Panc1 (cell line): ENCODE measurements around the gene FRS2. TPM values are rescaled to one million over a fixed set of nuclear protein-coding genes. Genes with fewer than 3 reads are reported as not detected.
"Not testable (repeated sequence)": the region's sequence is repeated elsewhere in the genome, so short reads cannot be mapped to it uniquely, and the experiment has no call there.

Experiments used
- ATAC-seq: fragments of 200-7000 bp; cut with Tn5 transposase; 2 replicates; pipeline ENCODE4 v1.9.1; 2020; ENCODE audit warnings: mild to moderate bottlenecking, moderate library complexity
- BruUV-seq: library from RNA; stranded (reverse); fragments of 400-500 nt; replicated peaks from 2 replicates; lab custom pipeline; 2021; lab: Mats Ljungman, UMichigan
- CTCF ChIA-PET: fragments of 300-600 bp; sonication (Branson Sonifier 250); formaldehyde crosslinking; loops from one replicate; lab custom pipeline; 2022; ENCODE audit warnings: antibody characterized with exemption; lab: Charles Lee
- POLR2A ChIA-PET: fragments of 300-600 bp; sonication (Branson Sonifier 250); formaldehyde crosslinking; loops from one replicate; lab custom pipeline; 2022; ENCODE audit warnings: antibody characterized with exemption; lab: Charles Lee
- DNase-seq: peaks from one replicate; pipeline ENCODE4 v3.0.0-alpha.2; 2010; ENCODE audit warnings: low read depth, low spot score
- H3K27ac ChIP-seq: 2 replicates; pipeline ENCODE4 v1.5.1; 2011; ENCODE audit warnings: mild to moderate bottlenecking, low read length, inconsistent platforms
- H3K27me3 ChIP-seq: fragments of 200-500 bp; sonication (Bioruptor generic); 2 replicates; pipeline ENCODE4 v1.6.0; 2014; ENCODE audit warnings: low read length, inconsistent platforms; ENCODE audit not compliant: control insufficient read depth, insufficient read depth
- H3K36me3 ChIP-seq: fragments of 200-500 bp; sonication (Bioruptor generic); 2 replicates; pipeline ENCODE4 v1.5.1; 2014; ENCODE audit warnings: inconsistent platforms, mild to moderate bottlenecking, low read length, moderate library complexity; ENCODE audit not compliant: control insufficient read depth, insufficient read depth
- H3K4me1 ChIP-seq: 2 replicates; pipeline ENCODE4 v1.5.1; 2011; ENCODE audit warnings: inconsistent platforms, mild to moderate bottlenecking, low read length, moderate library complexity; ENCODE audit not compliant: control insufficient read depth, insufficient read depth
- H3K4me3 ChIP-seq, 2 experiments: 2 replicates each; pipeline ENCODE4 v1.5.1; 2011 to 2012; ENCODE audit warnings: low read depth in 2 of 2, low read length in 2 of 2, mild to moderate bottlenecking in 2 of 2, inconsistent platforms in 1 of 2, moderate library complexity in 1 of 2
- H3K9me3 ChIP-seq: fragments of 200-500 bp; sonication (Bioruptor generic); 2 replicates; pipeline ENCODE4 v1.5.1; 2014; ENCODE audit warnings: low read depth, mild to moderate bottlenecking, inconsistent platforms, low read length, moderate library complexity; ENCODE audit not compliant: control insufficient read depth, insufficient read depth
- CTCF ChIP-seq: fragments of 450-650 bp; IDR thresholded peaks from 2 replicates; pipeline ENCODE4 v1.5.1; 2017; ENCODE audit warnings: mild to moderate bottlenecking
- POLR2AphosphoS5 ChIP-seq: IDR thresholded peaks from 2 replicates; pipeline ENCODE4 v1.6.1; 2012; ENCODE audit warnings: mild to moderate bottlenecking, low read depth, low read length, moderate library complexity
- REST ChIP-seq, 2 experiments: IDR thresholded peaks; 2 replicates each; pipeline ENCODE4 v1.6.1; 2011 to 2012; ENCODE audit warnings: low read depth in 2 of 2, control low read depth in 1 of 2, low read length in 1 of 2, mild to moderate bottlenecking in 1 of 2, moderate library complexity in 1 of 2; ENCODE audit not compliant: insufficient read depth in 1 of 2
- SIN3A ChIP-seq: IDR thresholded peaks from 2 replicates; pipeline ENCODE4 v1.6.1; 2012; ENCODE audit warnings: low read depth, mild to moderate bottlenecking, low read length, moderate library complexity, borderline replicate concordance; ENCODE audit not compliant: insufficient read depth
- TCF7L2 ChIP-seq: IDR thresholded peaks from 2 replicates; pipeline ENCODE4 v1.6.1; 2011; ENCODE audit warnings: mild to moderate bottlenecking, low read depth, low read length, inconsistent platforms
- in situ Hi-C: cut with HindIII; loops from 2 replicates; pipeline ENCODE4 v1.10.0; 2016; ENCODE audit warnings: low sequenced_read_pairs, low pct_unique_long_range_greater_than_20kb
- intact Hi-C: fragments of 100-400 bp; cut with micrococcal nuclease; formaldehyde crosslinking; loops from one replicate; pipeline ENCODE4 v1.10.0; 2022; ENCODE audit not compliant: unreplicated experiment
- total RNA-seq: library from RNA; stranded (reverse); gene quantifications from one replicate; pipeline ENCODE4 v1.2.1, GENCODE V29; 2021; ENCODE audit not compliant: unreplicated experiment

Gene FRS2
- total RNA-seq, 1 experiment from 2014 or later, result 26.6 TPM

DNA sequence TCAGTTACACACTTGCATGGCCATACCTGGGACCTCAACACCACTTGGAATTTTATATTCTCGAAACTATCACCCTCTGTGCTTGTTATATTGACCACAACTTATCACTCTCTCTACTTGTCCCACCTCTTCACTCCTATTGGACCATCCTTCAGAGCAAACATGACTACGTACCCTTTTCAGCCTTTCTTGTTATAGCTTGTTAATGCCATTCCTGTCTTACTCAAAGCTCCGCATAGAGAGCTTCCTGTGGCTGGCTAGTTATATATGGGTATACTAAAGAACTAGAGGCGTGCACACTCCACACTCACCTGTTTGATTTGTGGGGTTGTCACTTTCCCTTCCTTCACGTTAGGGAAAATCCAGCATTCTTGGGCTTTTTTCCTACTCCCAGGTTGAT, 26.3 kb upstream of the FRS2 start:
- no peaks in the 10 kb centered on the region for H3K36me3 ChIP-seq
- H3K27me3 ChIP-seq, result no peaks in the 10 kb centered on the region
- H3K4me3 ChIP-seq, result no peak overlapping the region
- intact Hi-C loops, result no loop called here
- H3K4me1 ChIP-seq, result no peaks in the 10 kb centered on the region
- no peak overlapping the region for H3K27ac ChIP-seq
- CTCF ChIA-PET, result no interaction called here
- in situ Hi-C loops, result no loop called here
- no peak for TF ChIP-seq CTCF
- TF ChIP-seq REST (IDR thresholded peaks at IDR 0.05; ENCODE audit: insufficient read depth in 1 of 2, low read depth in 2 of 2, low read length in 1 of 2), result no peak
- TF ChIP-seq SIN3A, result no peak
- no peak for TF ChIP-seq POLR2AphosphoS5
- no peak for TF ChIP-seq TCF7L2
- no peak for ATAC-seq
- no peak for DNase-seq
- BruUV-seq, result no TSS peak
- H3K9me3 ChIP-seq, result no peaks in the 10 kb centered on the region
- POLR2A ChIA-PET, result interaction anchor here (0.6 kb wide), 1 partner anchor 48 kb away, joined by 3 read pairs; no protein-coding TSS in a partner anchor

DNA sequence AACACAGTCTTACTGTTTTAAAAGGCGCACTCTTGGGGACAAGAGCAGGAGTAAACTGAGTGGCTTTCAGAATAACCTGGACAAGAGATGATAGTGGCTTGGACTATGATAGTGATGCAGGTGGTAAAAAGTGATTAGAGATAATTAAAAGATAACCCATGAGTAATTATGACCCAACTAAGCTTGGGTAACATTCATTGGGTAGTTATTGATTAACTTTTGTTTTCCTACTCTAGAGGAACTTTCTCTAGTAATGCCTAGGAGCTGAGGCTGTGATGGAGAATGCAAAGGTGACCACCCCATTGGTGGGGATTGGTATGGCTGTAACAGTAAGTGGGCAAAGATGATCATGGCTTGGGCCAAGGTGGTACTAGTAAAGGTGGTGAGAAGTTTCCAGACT, 22.3 kb upstream of the FRS2 start:
- TF ChIP-seq REST (IDR thresholded peaks at IDR 0.05; ENCODE audit: insufficient read depth in 1 of 2, low read depth in 2 of 2, low read length in 1 of 2), result no peak
- no peak for TF ChIP-seq SIN3A
- no peak for TF ChIP-seq CTCF
- no peak for TF ChIP-seq TCF7L2
- TF ChIP-seq POLR2AphosphoS5, result no peak
- POLR2A ChIA-PET, result interaction anchor here (0.7 kb wide), 1 partner anchor 81 kb away, joined by 3 read pairs; no protein-coding TSS in a partner anchor
- Histone ChIP-seq H3K9me3 (no peaks in the 10 kb centered on the region), H3K27me3 (no peaks in the 10 kb centered on the region), H3K4me3 (no peak overlapping the region), H3K4me1 (no peaks in the 10 kb centered on the region), H3K36me3 (no peaks in the 10 kb centered on the region), H3K27ac (no peak overlapping the region)
- in situ Hi-C loops (no loop called here), intact Hi-C loops (no loop called here)
- DNase-seq, result no peak
- CTCF ChIA-PET, result no interaction called here
- no TSS peak for BruUV-seq
- no peak for ATAC-seq

DNA sequence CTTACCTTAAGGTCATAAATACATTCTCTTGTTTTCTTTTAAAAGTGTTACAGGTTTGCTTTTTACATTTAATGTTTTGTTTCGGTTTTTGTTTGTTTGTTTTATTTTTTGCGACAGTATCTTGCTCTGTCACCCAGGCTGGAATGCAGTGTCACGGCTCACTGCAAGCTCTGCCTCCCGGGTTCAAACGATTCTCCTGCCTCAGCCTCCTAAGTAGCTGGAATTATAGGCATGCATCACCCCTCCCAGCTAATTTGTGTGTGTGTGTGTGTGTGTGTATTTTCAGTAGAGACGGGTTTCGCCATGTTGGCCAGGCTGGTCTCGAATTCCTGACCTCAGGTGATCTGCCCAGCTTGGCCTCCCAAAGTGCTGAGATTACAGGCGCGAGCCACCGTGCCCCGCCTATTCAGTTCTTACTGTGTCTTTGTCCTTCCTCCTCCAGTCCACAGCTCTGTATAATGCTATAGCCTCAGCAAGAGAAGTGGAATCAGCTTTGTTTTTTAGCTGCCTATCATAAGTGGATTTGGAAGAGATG, 17.5 kb upstream of the FRS2 start:
- H3K27me3 ChIP-seq, BruUV-seq, H3K4me1 ChIP-seq, intact Hi-C loops, ATAC-seq, CTCF ChIA-PET, DNase-seq, H3K36me3 ChIP-seq, H3K27ac ChIP-seq, in situ Hi-C loops, H3K4me3 ChIP-seq, POLR2A ChIA-PET, H3K9me3 ChIP-seq: not testable (repeated sequence)
